ENCODE data around the gene HLX.

GRCh38 chr1:220888417-220888986 lies 9.3 kb downstream of the HLX start:
- TF ChIP-seq EGR1 (IDR thresholded peaks at IDR 0.05; ENCODE audit: low read depth in 2 of 2), result no peak
- TF ChIP-seq RAD21 (IDR thresholded peaks at IDR 0.05), result no peak
- TF ChIP-seq, protein P1, sequence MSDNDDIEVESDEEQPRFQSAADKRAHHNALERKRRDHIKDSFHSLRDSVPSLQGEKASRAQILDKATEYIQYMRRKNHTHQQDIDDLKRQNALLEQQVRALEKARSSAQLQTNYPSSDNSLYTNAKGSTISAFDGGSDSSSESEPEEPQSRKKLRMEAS (IDR thresholded peaks at IDR 0.05), result no peak
- TF ChIP-seq, protein P2, sequence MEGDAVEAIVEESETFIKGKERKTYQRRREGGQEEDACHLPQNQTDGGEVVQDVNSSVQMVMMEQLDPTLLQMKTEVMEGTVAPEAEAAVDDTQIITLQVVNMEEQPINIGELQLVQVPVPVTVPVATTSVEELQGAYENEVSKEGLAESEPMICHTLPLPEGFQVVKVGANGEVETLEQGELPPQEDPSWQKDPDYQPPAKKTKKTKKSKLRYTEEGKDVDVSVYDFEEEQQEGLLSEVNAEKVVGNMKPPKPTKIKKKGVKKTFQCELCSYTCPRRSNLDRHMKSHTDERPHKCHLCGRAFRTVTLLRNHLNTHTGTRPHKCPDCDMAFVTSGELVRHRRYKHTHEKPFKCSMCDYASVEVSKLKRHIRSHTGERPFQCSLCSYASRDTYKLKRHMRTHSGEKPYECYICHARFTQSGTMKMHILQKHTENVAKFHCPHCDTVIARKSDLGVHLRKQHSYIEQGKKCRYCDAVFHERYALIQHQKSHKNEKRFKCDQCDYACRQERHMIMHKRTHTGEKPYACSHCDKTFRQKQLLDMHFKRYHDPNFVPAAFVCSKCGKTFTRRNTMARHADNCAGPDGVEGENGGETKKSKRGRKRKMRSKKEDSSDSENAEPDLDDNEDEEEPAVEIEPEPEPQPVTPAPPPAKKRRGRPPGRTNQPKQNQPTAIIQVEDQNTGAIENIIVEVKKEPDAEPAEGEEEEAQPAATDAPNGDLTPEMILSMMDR (IDR thresholded peaks at IDR 0.05; ENCODE audit: low read depth, low read length, missing input control), result no peak
- no peak for TF ChIP-seq NR2F2 (IDR thresholded peaks at IDR 0.05)
- no peak for TF ChIP-seq REST (IDR thresholded peaks at IDR 0.05)
- no peak for TF ChIP-seq SP1 (IDR thresholded peaks at IDR 0.05)
- no peak for TF ChIP-seq ATF3 (IDR thresholded peaks at IDR 0.05)
- TF ChIP-seq JUND (IDR thresholded peaks at IDR 0.05), result no peak
- TF ChIP-seq TAF1 (conservative IDR thresholded peaks at IDR 0.05), result no peak

All from liver (tissue), 3 donors.